G401 (cell line): ENCODE data around the gene BMPER. TPM values are rescaled to one million over a fixed set of nuclear protein-coding genes. Genes with fewer than 3 reads are reported as not detected.
"Not testable (repeated sequence)": the region's sequence is repeated elsewhere in the genome, so short reads cannot be mapped to it uniquely, and the experiment has no call there.

Experiments
- DNase-seq: peaks from one replicate; pipeline ENCODE4 v3.0.0-alpha.2; 2015; ENCODE audit warnings: low spot score
- in situ Hi-C: cut with HindIII; loops from 2 replicates; pipeline ENCODE4 v1.10.0; 2016; ENCODE audit warnings: low sequenced_read_pairs, mixed read lengths
- total RNA-seq: library from RNA; depleted of rRNA; stranded (reverse); fragments of >200 nt; shearing (Covaris generic); gene quantifications from 2 replicates; pipeline ENCODE4 v1.2.3, GENCODE V29; 2014

Gene BMPER
- total RNA-seq, 1 experiment from 2014 or later = not detected

DNA sequence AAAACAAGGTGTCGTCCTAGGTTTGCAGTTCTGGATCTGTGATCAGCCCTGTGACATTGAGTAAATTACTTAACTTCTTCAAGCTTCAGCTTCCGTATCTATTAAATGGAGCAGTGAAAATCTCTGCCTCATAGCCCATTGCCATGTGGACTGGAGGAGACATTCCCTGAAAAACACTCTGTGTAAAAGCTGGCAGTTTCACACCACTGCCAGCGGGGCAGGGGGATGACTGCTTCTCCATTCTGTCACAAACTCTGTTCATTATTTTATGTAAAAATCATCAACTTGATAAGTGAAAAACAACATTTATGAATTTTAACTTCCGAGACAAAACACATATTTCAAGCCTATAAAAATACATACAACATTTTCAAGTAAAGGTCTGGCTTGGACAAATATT, 234.7 kb downstream of the BMPER start:
- in situ Hi-C loops = no loop called here

DNA sequence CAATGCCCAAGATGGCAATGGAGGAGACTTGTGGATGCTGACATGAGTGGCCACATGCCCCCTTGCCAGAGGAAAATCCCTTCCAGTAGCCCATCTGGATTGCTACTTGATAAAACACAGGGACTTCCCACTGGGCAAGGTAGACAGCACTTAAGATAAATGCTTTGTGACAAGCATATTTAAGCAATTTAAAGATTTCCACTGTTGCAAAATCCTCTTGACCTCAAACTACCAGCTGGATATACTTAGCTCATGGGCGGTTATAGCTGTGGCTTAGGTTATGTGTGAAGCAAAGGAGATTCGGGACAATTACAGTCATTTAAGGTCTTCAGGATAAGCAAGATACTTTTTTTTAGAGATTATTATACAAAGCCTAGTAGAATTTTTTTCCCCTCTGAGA, 238.1 kb downstream of the BMPER start:
- in situ Hi-C loops = no loop called here
- DNase-seq = no peak

More for the DNA sequence above, 234.7 kb downstream of the BMPER start:
- no peak for DNase-seq

DNA sequence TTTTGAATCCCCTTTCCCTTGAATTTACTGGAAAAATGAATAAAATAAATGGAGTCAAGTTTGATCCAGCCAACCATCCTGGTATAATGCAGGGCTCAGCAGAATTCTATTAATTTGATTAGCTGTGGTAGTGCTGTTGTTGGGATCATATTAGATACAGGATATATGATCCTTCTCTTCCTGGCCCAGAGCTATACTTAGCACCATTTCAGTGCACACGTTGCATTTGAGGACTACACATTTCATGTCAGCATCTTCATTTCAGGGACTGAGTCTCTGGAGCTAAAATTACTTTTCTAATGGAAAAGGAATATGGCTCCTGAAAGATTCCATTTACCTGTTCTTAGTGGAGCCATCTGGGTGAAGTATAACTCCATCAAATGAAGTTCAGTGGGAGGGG, 240.3 kb downstream of the BMPER start:
- no peak for DNase-seq
- in situ Hi-C loops = no loop called here

DNA sequence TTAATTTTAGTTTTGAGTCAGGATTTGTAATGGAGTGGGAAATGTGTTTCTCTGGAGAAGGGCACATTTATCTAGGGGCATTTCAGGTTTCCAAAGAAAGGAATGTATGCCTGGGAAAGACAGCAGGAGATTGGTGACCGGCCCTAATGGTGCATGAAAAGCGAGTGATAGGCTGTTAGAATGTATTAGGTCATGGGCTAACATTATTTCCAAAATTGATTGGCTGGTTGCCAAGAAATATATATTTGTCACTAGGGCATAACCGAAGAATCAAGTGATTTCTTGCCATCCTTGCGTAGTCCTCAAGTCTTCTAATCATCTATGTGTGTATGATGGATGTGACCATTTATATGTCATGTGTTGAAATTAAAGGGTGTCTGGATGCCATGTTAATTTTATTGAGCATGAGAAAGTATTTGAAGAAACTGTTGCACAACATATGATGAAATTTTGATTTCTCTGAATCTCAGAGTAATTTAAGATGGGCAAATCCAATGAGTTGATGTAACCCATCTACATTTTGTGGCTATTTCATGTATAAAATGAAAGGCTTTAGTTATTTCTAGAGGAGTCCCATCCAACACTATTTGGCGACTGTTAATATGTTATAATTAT, 248.4 kb downstream of the BMPER start:
- DNase-seq = no peak

DNA sequence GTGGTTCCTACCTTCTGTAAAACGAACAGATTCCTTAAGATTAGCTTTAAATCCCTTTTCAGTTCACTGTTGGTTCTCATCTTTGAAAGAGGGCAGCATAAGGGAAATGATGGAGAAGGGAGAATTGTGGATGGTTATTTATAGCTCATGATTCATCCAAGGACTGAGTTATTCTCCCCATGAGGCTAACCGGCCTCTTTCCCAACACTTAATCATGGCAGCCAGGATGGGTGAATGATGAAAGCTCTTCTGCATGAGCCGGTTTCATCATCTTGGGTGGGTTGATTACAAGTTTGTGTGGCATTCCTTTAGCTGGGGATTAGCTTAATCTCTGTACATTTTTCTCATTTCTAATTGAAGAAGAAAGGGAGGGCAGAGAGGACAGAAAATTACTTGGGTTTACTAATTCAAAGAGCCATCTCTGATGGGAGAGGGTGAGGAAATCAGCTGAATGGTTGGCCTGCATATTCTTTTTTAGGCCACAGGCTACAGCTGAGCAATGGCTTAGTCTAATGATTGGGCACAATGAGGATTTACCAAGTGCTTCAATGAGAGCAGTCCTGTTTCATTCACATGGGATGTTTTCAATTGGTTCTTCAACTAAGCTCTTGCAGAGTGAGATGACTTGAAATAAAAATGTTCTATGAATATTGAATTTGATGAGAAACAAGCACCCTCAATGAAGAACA, 250.0 kb downstream of the BMPER start:
- in situ Hi-C loops = no loop called here
- no peak for DNase-seq

More for the DNA sequence above, 248.4 kb downstream of the BMPER start:
- in situ Hi-C loops = no loop called here

DNA sequence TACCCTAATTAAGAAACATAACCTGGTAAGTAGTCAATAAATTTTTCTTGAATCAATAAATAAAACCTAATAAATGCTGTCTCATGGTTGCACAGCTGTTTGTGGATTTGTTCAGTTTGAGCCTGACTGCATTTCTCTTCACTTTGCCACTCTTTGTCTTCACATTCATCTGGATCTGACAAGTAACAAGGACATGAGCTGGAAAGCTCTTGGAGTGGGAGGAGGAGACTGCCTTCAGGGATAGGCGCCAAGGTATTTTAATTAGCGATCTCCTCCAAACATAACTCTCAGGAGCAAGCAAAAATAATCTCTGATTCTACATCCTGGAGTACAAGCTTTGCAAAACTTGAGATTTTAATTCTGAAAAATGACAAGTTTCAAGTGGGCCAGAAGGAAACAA, 251.0 kb downstream of the BMPER start:
- in situ Hi-C loops = no loop called here
- no peak for DNase-seq

DNA sequence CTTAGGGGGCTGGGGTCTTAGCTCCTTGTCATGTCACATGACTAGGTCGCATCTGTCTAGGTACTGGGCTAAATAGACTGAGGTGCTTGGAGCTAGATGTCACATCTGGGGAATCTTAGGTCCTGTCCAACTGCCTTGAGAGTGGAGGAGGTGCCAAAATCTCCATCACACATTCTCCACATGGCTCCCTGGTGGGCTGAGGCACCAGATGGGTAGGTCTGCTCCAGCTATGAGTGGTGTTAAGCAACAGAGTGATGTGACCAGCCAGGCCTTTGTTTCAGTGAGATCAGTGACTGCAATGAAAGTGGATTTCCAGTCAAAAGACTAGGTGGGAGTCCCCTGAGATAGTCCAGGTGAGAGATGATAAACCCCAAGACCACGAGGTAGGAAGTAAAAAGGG, 251.8 kb downstream of the BMPER start:
- DNase-seq = no peak
- in situ Hi-C loops = no loop called here

DNA sequence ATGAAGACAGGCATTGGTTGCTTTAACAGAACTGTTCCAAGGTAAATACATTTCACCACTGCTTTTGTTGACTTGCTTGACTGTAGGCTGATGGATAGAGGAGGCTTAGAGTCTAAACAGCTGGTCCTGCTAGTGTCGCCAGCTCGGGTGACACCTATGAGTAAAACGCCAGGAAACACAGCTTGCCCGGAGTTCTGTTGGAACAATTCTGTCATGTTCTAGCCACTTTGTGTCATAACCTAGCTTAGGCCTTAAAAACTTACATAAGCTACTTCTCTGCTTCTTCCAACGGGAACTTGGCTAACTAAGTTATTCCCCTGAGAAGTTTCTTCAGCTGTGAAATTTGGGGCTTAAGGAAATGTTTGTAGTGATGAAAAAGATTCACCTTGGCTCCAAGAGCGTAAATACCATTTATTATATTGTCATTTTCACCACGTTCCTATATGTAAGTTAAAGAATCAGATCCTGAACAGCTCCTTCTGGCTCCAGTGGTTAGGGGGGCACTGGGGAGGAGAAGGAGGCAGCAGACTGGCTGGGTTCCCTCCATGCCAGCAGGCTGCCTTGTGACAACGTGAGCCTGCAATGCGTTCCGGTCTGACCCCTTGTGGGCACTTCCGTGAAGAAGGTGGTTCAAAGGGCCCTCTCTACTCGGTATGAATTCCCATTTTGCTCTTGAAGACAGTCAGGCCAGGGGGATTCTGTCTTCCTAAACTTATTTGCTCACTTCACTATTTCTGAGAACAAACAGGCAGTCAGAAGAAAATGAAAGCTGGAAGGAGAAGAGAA, 253.2 kb downstream of the BMPER start:
- in situ Hi-C loops = no loop called here
- peak; percentile 16 for DNase-seq

DNA sequence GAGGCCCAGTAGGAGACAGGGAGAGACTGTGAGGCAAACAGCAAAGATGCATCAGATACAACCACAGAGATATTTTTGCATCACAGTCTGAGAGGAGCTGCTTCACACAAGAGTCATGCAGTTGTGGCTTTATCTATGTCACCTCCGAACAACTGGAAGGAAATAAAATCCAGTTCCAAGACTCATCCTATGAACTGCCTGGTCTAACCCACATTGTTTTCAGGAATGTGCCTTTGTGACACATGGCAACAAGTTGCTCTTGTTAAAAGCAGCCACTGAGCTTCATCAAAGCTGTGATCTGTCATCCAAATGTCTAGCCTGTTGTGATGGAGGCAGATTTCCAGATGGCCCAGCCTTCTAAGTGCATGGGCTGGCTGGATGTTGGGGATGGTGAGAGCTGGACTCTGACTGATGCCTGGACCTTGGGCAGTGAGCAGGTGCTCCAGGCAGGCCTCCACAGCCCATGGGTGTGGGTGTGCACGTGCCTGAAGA, 255.0 kb downstream of the BMPER start:
- in situ Hi-C loops = no loop called here
- peak; percentile 19 for DNase-seq

DNA sequence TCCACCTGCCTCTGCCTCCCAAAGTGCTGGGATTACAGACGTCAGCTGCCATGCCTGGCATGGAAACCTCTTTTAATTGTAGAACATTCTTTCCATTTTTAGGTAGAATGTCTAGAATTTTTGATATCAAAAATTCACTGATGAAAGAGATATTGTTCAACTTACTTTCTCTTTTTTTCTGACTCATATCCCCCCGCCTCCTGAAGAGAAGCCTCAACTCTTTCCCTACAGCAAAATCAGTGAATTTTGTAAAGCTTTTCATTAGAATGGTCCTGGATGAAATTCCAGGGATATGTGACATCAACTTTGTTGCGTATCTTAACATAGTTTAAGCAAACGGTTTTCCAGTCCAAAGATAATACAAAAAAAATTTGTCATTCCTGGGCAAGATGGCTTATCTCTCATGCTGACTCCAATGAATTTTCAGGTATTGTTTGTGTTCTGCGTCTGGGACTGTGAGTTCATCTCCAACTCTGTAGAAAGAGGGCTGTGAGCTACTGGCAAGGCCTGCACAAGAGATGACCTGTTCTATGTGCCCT, 256.8 kb downstream of the BMPER start:
- in situ Hi-C loops = no loop called here
- no peak for DNase-seq

DNA sequence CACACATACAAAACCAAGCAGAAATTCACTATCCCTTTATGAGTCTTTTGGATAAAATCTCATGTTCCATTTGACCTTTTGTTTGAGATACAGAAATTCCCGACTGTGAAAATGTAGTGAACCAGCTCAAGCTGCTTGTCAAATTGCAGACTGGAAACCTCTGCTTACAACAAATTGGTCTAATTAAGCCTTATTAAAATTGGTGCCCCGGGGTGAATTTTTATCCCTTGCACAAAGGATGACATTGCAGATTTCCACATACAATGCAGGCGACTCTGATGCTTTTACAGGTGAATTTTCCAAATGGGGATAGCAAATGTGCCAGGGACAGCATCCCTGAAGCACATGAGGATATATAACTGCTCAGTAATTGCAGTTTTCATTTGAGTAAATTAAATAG, 257.3 kb downstream of the BMPER start:
- in situ Hi-C loops = no loop called here

DNA sequence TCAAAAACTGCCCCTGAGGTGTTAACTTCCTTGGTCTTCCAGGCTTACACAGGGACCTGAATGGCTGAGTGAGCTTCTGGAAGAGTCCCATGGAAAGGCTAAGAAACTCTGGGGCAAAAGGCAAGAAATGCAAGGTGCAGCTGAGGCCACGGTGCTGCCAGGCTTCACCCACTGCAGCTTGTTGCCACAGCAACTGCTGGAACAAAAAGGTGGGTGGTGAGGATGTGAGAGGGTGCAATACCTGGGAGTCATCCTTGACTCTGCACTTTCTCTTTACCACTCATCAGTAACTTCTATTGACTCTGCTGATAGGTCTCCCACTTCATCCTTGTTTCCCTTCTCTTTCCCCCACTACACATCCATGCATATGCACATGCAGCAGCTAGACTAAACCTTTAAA, 258.6 kb downstream of the BMPER start:
- in situ Hi-C loops = no loop called here
- no peak for DNase-seq

More for the DNA sequence above, 257.3 kb downstream of the BMPER start:
- no peak for DNase-seq

DNA sequence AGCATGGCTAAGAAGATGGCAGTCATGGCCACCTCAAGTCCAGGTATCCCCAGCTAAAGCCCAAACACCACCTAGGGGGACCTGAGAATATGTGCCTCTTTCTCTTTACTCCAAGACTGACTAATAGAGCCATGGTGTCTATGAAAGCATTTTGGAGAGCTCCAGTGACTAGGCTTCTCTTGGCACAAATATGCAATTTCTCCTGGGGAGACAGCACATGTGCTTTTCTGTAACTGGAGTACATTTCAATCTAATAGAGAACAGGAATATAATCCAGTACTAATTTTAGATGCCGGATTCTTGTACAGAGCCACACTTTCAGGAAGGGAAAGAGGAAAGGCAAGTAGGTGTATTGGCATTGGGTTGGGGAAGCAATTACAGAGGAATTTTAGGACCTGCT, 260.1 kb downstream of the BMPER start:
- in situ Hi-C loops = no loop called here
- DNase-seq = peak; percentile 96

DNA sequence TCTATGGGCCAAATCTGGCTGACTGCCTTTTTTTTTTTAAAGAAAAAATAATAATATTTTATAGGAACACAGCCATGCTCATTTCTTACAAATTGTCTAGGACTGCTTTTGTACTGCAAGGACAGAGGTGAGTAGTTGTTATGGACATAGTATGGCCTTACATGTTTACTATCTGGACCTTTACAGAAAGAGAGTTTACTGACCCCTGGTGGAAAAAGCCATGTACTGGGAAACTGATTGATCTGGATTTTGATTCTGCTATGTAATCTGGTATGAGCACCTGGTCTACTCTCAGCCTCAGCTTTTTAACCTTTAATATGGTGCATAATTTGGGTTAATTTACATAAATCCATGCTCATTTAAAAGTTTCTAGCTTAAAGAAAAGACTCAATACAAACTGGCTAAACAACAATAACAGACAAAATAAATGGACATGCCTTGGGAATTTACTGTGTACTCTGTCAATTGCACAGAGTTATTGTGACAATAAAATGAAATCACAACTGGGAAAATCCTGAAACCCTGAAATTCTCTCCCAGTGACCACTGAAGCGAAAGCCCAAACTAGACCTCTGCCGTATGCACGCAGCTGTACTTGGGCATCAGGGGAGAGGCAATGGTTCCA, 260.7 kb downstream of the BMPER start:
- no peak for DNase-seq
- in situ Hi-C loops = no loop called here

DNA sequence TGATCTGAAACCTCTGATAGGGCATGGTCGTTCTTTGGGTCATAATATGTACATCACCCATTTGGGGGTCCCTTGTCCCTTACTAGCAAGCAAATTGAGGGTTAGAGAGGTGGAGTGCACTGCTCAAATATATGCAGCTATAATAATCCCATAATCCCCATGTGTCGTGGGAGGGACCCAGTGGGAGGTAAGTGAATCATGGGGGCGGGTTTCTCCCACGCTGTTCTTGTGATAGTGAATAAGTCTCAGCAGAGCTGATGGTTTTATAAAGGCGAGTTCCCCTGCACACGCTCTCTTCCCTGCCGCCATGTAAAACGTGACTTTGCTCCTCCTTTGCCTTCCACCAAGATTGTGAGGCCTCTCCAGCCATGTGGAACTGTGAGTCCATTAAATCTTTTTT, 262.7 kb downstream of the BMPER start:
- in situ Hi-C loops = no loop called here
- no peak for DNase-seq

DNA sequence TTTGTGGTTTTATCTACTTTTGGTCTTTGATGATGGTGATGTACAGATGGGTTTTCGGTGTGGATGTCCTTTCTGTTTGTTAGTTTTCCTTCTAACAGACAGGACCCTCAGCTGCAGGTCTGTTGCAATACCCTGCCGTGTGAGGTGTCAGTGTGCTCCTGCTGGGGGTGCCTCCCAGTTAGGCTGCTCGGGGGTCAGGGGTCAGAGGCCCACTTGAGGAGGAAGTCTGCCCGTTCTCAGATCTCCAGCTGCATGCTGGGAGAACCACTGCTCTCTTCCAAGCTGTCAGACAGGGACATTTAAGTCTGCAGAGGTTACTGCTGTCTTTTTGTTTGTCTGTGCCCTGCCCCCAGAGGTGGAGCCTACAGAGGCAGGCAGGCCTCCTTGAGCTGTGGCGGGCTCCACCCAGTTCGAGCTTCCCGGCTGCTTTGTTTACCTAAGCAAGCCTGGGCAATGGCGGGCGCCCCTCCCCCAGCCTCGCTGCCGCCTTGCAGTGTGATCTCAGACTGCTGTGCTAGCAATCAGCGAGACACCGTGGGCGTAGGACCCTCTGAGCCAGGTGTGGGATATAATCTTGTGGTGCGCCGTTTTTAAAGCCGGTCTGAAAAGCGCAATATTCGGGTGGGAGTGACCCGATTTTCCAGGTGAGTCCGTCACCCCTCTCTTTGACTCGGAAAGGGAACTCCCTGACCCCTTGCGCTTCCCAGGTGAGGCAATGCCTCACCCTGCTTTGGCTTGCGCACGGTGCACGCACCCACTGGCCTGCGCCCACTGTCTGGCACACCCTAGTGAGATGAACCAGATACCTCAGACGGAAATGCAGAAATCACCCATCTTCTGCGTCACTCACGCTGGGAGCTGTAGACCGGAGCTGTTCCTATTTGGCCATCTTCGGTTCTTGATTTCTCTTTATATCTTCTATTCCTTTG, 269.6 kb downstream of the BMPER start:
- DNase-seq, in situ Hi-C loops: not testable (repeated sequence)

DNA sequence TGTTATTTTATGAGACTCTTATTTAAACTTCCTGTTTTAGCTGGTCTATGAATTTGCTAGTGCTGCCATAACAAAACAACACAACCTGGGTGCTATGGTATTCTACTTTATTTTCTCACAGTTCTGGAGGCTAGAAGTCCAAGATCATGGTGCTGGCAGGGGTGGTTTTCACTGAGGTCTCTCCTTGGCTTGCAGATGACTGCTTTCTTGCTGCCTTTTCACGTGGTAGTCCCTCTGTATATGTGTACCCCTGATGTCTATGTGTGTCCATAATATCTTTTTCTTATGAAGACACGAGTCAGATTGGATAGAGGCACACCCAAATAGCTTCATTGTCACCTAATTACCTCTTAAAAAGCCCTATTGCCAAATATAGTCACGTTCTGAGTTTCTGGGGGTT, 270.5 kb downstream of the BMPER start:
- in situ Hi-C loops = no loop called here
- DNase-seq = no peak

DNA sequence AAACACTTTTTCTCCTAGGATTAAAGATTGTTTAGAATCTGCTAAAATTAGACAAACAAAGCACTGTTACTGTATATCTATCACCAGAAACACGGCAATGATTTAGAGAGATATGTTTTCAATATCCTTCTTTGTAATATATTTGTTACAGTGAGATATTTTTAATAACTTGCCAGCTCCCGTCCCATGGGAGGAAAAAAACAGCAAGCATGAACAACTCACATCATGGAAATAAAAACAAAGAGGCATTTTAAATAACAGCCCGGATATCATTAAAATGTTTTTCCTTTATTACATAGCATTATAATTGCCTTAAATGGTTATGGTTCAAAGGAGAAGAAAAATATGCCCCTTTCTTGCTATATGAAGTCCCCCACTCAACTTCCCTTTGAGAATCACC, 272.1 kb downstream of the BMPER start:
- DNase-seq = no peak
- in situ Hi-C loops = no loop called here
